ENCODE data around the gene BAZ2B. TPM values are rescaled to one million over a fixed set of nuclear protein-coding genes. Genes with fewer than 3 reads are reported as not detected.

Gene BAZ2B
- total RNA-seq, 1 donor from 2014 or later, result 81.5 TPM

- no peak for DNase-seq (ENCODE audit: extremely low spot score, unreplicated experiment)
- no peak overlapping the region for H3K27ac Mint-ChIP-seq (ENCODE audit: unreplicated experiment)
- H3K9me3 Mint-ChIP-seq (ENCODE audit: unreplicated experiment), result no peaks in the 10 kb centered on the region
- TF ChIP-seq CTCF (IDR thresholded peaks at IDR 0.05), result no peak
- peaks cover 19% of the 10 kb centered on the region for H3K4me1 Mint-ChIP-seq (ENCODE audit: unreplicated experiment)
- H3K4me3 Mint-ChIP-seq (ENCODE audit: unreplicated experiment), result no peak overlapping the region
- H3K36me3 Mint-ChIP-seq (ENCODE audit: unreplicated experiment), result peaks cover 6% of the 10 kb centered on the region
- H3K27me3 Mint-ChIP-seq (ENCODE audit: unreplicated experiment), result no peaks in the 10 kb centered on the region
Observed at GRCh38 chr2:159606287-159606686, 10.1 kb downstream of the BAZ2B start.

- Mint-ChIP-seq H3K4me1 (ENCODE audit: unreplicated experiment) (peaks cover 20% of the 10 kb centered on the region), H3K27ac (ENCODE audit: unreplicated experiment) (no peak overlapping the region), H3K4me3 (ENCODE audit: unreplicated experiment) (no peak overlapping the region), H3K9me3 (ENCODE audit: unreplicated experiment) (no peaks in the 10 kb centered on the region), H3K27me3 (ENCODE audit: unreplicated experiment) (no peaks in the 10 kb centered on the region), H3K36me3 (ENCODE audit: unreplicated experiment) (peaks cover 11% of the 10 kb centered on the region)
- TF ChIP-seq CTCF (IDR thresholded peaks at IDR 0.05), result no peak
- DNase-seq (ENCODE audit: extremely low spot score, unreplicated experiment), result no peak
Observed at GRCh38 chr2:159605441-159606178, 10.7 kb downstream of the BAZ2B start.

- DNase-seq (ENCODE audit: extremely low spot score, unreplicated experiment), result no peak
- Mint-ChIP-seq H3K4me3 (ENCODE audit: unreplicated experiment) (no peak overlapping the region), H3K4me1 (ENCODE audit: unreplicated experiment) (peaks cover 15% of the 10 kb centered on the region), H3K27ac (ENCODE audit: unreplicated experiment) (no peak overlapping the region), H3K9me3 (ENCODE audit: unreplicated experiment) (no peaks in the 10 kb centered on the region), H3K36me3 (ENCODE audit: unreplicated experiment) (peaks cover 7% of the 10 kb centered on the region), H3K27me3 (ENCODE audit: unreplicated experiment) (no peaks in the 10 kb centered on the region)
- no peak for TF ChIP-seq CTCF (IDR thresholded peaks at IDR 0.05)
Observed at GRCh38 chr2:159604159-159604558, 12.2 kb downstream of the BAZ2B start.

- no peak for DNase-seq (ENCODE audit: extremely low spot score, unreplicated experiment)
- no peak overlapping the region for H3K4me3 Mint-ChIP-seq (ENCODE audit: unreplicated experiment)
- TF ChIP-seq CTCF (IDR thresholded peaks at IDR 0.05), result no peak
- no peak overlapping the region for H3K27ac Mint-ChIP-seq (ENCODE audit: unreplicated experiment)
- peaks cover 12% of the 10 kb centered on the region for H3K36me3 Mint-ChIP-seq (ENCODE audit: unreplicated experiment)
- peaks cover 9% of the 10 kb centered on the region for H3K4me1 Mint-ChIP-seq (ENCODE audit: unreplicated experiment)
- H3K27me3 Mint-ChIP-seq (ENCODE audit: unreplicated experiment), result no peaks in the 10 kb centered on the region
- peaks cover 5% of the 10 kb centered on the region for H3K9me3 Mint-ChIP-seq (ENCODE audit: unreplicated experiment)
Observed at GRCh38 chr2:159600752-159601151, 15.6 kb downstream of the BAZ2B start.

GRCh38 chr2:159595410-159596046 lies 20.8 kb downstream of the BAZ2B start:
- peaks cover 7% of the 10 kb centered on the region for H3K4me1 Mint-ChIP-seq (ENCODE audit: unreplicated experiment)
- H3K9me3 Mint-ChIP-seq (ENCODE audit: unreplicated experiment), result peaks cover 5% of the 10 kb centered on the region
- H3K27me3 Mint-ChIP-seq (ENCODE audit: unreplicated experiment), result no peaks in the 10 kb centered on the region
- no peak for TF ChIP-seq CTCF (IDR thresholded peaks at IDR 0.05)
- no peak overlapping the region for H3K27ac Mint-ChIP-seq (ENCODE audit: unreplicated experiment)
- peaks cover 9% of the 10 kb centered on the region for H3K36me3 Mint-ChIP-seq (ENCODE audit: unreplicated experiment)
- no peak for DNase-seq (ENCODE audit: extremely low spot score, unreplicated experiment)
- H3K4me3 Mint-ChIP-seq (ENCODE audit: unreplicated experiment), result no peak overlapping the region
